Tibial artery (tissue), 4 donors: Measurements from ENCODE around the gene TEKT3.

Experiments
- DNase-seq, 2 donors: peaks; one replicate each; pipeline ENCODE4 v3.0.0-alpha.2; 2019
- H3K27ac ChIP-seq, 2 donors: fragments of 200-600 bp; sonication (generic) in 1 of 2; 1 replicate in 1 of 2; 2 replicates in 1 of 2; pipeline ENCODE4 v1.5.1; 2018 to 2019; ENCODE audit warnings: mild to moderate bottlenecking in 1 of 2
- H3K27me3 ChIP-seq, 2 donors: fragments of 200-600 bp; sonication (generic) in 1 of 2; one replicate each; pipeline versions ENCODE4 v1.5.1 to v1.6.0; 2016 to 2019
- H3K36me3 ChIP-seq, 3 donors: fragments of 200-600 bp; sonication (generic) in 2 of 3; one replicate each; pipeline ENCODE4 v1.5.1; 2016 to 2019; ENCODE audit warnings: mild to moderate bottlenecking in 2 of 3
- H3K4me1 ChIP-seq, 4 donors: fragments of 200-600 bp; sonication (generic) in 2 of 4; 1 replicate in 3 of 4; 2 replicates in 1 of 4; pipeline ENCODE4 v1.5.1; 2016 to 2019
- H3K4me3 ChIP-seq, 2 donors: fragments of 200-600 bp; sonication (generic) in 1 of 2; 1 replicate in 1 of 2; 2 replicates in 1 of 2; pipeline ENCODE4 v1.5.1; 2018 to 2019; ENCODE audit warnings: mild to moderate bottlenecking in 2 of 2
- H3K9me3 ChIP-seq, 3 donors: fragments of 200-600 bp; sonication (generic) in 1 of 3; one replicate each; pipeline ENCODE4 v1.5.1; 2016 to 2019
- intact Hi-C: fragments of 100-400 bp; cut with DNase I; formaldehyde crosslinking; loops from one replicate; pipeline ENCODE4 v1.15.0; 2023; ENCODE audit warnings: low total_unique reads
- TF ChIP-seq, protein P1 (sequence below), 2 experiments: fragments of 200-600 bp in 1 of 2; fragments of 450-650 bp in 1 of 2; IDR thresholded peaks; one replicate each; pipeline ENCODE4 v1.5.1; 2017 to 2019; ENCODE audit warnings: antibody characterized with exemption in 2 of 2, mild to moderate bottlenecking in 1 of 2, moderate library complexity in 1 of 2

TEKT3 gene

DNA sequence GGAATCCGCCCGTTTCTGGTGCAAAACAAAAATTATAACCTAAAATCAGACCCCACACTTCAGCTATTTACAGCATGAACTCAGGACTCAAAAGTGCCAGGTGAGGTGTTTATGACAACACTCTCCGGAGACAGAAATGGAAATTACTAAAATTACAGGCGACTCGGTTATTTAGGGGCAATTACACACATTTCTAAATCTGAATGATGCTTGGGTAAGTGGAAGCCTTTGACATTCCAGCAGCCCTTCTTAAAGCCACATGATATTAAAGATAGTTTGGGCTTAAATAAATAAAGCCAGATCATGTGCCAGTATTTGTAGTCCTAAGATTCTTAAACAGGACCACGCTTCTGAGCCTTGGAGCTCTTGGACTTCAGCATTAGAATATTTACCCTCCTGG lies 39.6 kb downstream of the TEKT3 start:
- peaks cover 0 to 3% (median 1%) of the 10 kb centered on the region in 4 donors for H3K4me1 ChIP-seq
- H3K36me3 ChIP-seq, result no peaks in the 10 kb centered on the region
- TF ChIP-seq, protein P1, sequence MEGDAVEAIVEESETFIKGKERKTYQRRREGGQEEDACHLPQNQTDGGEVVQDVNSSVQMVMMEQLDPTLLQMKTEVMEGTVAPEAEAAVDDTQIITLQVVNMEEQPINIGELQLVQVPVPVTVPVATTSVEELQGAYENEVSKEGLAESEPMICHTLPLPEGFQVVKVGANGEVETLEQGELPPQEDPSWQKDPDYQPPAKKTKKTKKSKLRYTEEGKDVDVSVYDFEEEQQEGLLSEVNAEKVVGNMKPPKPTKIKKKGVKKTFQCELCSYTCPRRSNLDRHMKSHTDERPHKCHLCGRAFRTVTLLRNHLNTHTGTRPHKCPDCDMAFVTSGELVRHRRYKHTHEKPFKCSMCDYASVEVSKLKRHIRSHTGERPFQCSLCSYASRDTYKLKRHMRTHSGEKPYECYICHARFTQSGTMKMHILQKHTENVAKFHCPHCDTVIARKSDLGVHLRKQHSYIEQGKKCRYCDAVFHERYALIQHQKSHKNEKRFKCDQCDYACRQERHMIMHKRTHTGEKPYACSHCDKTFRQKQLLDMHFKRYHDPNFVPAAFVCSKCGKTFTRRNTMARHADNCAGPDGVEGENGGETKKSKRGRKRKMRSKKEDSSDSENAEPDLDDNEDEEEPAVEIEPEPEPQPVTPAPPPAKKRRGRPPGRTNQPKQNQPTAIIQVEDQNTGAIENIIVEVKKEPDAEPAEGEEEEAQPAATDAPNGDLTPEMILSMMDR (IDR thresholded peaks at IDR 0.05), result no peak
- H3K4me3 ChIP-seq, result no peak overlapping the region
- intact Hi-C loops, result no loop called here
- H3K27ac ChIP-seq, result no peak overlapping the region
- DNase-seq, result no peak
- no peaks in the 10 kb centered on the region for H3K27me3 ChIP-seq
- no peaks in the 10 kb centered on the region for H3K9me3 ChIP-seq

DNA sequence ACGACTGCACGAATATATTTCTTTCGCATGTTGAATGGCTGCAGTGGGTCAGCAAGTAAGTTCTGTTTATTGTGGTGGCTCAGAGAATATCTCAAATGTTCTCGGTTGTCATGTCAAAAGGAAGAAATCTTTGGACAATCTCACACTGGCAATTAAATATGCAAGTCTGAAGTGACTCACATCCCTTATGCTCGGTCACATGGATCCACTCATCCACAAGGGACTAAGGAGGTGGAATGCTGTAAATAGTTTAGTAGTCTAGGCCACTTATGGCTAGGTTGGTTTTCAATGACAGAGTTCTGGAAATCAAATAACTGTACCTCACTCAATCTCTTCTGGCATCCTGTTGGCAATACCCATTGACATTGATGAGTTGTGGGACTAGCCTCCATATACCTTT lies 43.2 kb downstream of the TEKT3 start:
- Histone ChIP-seq H3K27me3 (no peaks in the 10 kb centered on the region), H3K9me3 (no peaks in the 10 kb centered on the region), H3K27ac (no peak overlapping the region), H3K36me3 (no peaks in the 10 kb centered on the region), H3K4me1 (no peaks in the 10 kb centered on the region), H3K4me3 (no peak overlapping the region)
- no peak for DNase-seq
- intact Hi-C loops, result no loop called here
- TF ChIP-seq, protein P1 (IDR thresholded peaks at IDR 0.05), result no peak

DNA sequence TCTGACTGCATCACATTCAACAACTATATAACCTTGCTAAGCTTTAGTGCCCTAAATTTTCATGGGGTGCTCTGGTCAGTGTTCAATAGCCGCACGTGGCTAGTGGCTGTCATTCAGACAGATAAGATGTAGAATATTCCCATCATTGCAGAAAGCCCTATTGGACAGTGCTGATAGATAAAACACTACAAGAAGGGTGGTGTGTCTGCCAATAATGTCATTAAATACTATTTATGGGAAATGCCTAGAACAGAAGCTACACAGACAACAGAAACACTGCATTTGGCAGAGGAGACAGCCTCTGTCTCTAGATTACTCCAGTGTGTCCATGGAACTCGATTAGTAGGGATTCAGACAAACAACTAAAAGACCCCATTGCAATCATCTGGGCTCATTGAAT lies 47.8 kb downstream of the TEKT3 start:
- intact Hi-C loops, result no loop called here
- no peak overlapping the region for H3K27ac ChIP-seq
- no peaks in the 10 kb centered on the region for H3K27me3 ChIP-seq
- H3K4me1 ChIP-seq, result no peaks in the 10 kb centered on the region
- TF ChIP-seq, protein P1 (IDR thresholded peaks at IDR 0.05), result no peak
- no peaks in the 10 kb centered on the region for H3K36me3 ChIP-seq
- no peak overlapping the region for H3K4me3 ChIP-seq
- H3K9me3 ChIP-seq, result no peaks in the 10 kb centered on the region
- DNase-seq, result no peak

DNA sequence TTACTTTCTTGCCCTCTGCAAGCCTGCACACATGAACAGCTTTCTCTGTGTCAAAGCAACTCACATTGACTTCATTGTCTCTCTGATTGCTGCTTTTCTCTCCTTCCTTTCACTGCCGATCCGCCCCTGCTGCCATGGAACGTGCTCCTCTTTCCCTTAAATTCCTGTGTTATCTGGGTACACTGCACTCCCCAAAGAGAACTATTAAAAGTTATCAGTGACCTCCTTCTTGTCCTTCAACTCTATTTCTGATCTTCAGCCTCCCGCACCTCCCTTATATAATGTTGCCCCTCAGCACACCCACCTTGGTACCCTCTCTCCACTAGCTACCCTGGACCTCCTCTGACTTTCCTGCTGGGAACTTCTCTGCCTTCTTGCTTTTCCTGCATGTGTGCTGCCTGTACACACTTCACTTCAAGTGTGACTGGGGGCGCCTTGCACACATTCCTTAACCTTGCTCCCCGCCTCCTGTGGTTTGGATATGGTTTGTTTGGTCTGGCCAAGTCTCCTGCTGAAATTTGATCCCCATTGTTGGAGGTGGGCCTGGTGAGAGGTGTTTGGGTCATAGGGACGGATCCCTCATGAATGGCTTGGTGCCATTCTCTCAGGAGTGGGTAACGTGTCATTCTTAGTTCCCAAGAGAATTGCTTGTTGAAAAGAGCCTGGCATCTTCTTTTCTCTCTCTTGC lies 49.6 kb downstream of the TEKT3 start:
- Histone ChIP-seq H3K27ac (no peak overlapping the region), H3K4me1 (no peaks in the 10 kb centered on the region), H3K9me3 (no peaks in the 10 kb centered on the region), H3K27me3 (no peaks in the 10 kb centered on the region), H3K36me3 (no peaks in the 10 kb centered on the region), H3K4me3 (no peak overlapping the region)
- intact Hi-C loops, result no loop called here
- DNase-seq, result no peak
- TF ChIP-seq, protein P1 (IDR thresholded peaks at IDR 0.05), result no peak

DNA sequence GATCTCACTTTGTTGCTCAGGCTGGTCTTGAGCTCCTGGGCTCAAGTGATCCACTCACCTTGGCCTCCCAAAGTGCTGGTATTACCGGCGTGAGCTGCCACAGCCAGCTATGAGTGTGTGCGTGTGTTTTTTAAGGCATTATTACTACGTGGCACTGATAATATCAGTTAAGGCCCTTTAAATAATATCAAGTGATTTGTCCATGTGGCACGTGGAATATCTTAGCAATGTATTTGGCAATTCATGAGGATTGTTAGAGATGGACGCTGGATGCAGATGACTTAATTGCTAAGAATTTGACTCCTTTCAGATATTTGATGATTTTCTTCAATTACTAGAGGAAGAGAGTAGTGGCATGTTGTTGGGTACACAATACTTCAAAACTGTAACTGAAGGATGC lies 50.8 kb downstream of the TEKT3 start:
- no peaks in the 10 kb centered on the region for H3K4me1 ChIP-seq
- intact Hi-C loops, result no loop called here
- H3K36me3 ChIP-seq, result no peaks in the 10 kb centered on the region
- no peak overlapping the region for H3K27ac ChIP-seq
- DNase-seq, result no peak
- H3K27me3 ChIP-seq, result no peaks in the 10 kb centered on the region
- TF ChIP-seq, protein P1 (IDR thresholded peaks at IDR 0.05), result no peak
- H3K4me3 ChIP-seq, result no peak overlapping the region
- H3K9me3 ChIP-seq, result no peaks in the 10 kb centered on the region
